ENCODE data around the gene NTM.

GRCh38 chr11:131422029-131422428 is 51.6 kb downstream of the NTM start:
- TF ChIP-seq CTCF (IDR thresholded peaks at IDR 0.05): no peak
- TF ChIP-seq POLR2AphosphoS5 (IDR thresholded peaks at IDR 0.05): no peak
